ENCODE measurements around the gene ZNF740.

DNA sequence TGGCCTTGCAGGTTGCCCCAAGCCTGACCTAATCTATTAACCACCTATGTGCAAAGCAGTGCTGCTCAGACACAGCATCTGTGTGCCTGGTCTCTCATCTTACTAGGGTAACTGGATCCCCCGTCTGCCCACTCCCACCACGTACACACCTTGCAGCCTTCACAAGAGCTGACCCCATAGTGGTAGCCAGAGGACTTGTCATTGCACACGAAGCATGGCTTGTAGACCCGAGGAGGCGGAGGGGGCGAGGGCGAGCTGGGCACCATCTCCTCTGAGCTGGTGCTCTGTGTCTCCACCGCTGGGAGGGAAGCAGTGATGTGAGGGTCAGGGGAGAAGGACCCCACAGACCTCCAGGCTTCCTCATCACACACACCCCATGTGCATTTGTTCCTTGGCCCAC is 35.0 kb downstream of the ZNF740 start:
- TF ChIP-seq CTCF (conservative IDR thresholded peaks at IDR 0.05; ENCODE audit: low read length) (no peak), EZH2phosphoT487 (IDR thresholded peaks at IDR 0.05; ENCODE audit: borderline replicate concordance) (no peak)
